Neural crest cell (in vitro differentiated cells): Measurements from ENCODE around the gene HYAL1. TPM values are rescaled to one million over a fixed set of nuclear protein-coding genes. Genes with fewer than 3 reads are reported as not detected.

ENCODE experiments used
- DNase-seq: peaks from one replicate; pipeline ENCODE4 v3.0.0; 2021; ENCODE audit warnings: low read depth, mixed read lengths, low spot score
- H3K27ac Mint-ChIP-seq: one replicate; pipeline ENCODE4 v1.8.0; 2021; ENCODE audit warnings: mild to moderate bottlenecking, mixed read lengths; ENCODE audit not compliant: unreplicated experiment
- H3K27me3 Mint-ChIP-seq: 2 replicates; pipeline ENCODE4 v1.8.0; 2021; ENCODE audit warnings: low read depth, mild to moderate bottlenecking, mixed read lengths
- H3K36me3 Mint-ChIP-seq: 2 replicates; pipeline ENCODE4 v1.8.0; 2021; ENCODE audit warnings: low read depth, mild to moderate bottlenecking, mixed read lengths
- H3K4me1 Mint-ChIP-seq: 2 replicates; pipeline ENCODE4 v1.8.0; 2021; ENCODE audit warnings: mixed read lengths
- H3K4me3 Mint-ChIP-seq: one replicate; pipeline ENCODE4 v1.8.0; 2021; ENCODE audit warnings: mild to moderate bottlenecking, mixed read lengths
- H3K9me3 Mint-ChIP-seq: 2 replicates; pipeline ENCODE4 v1.8.0; 2021; ENCODE audit warnings: mixed read lengths
- CTCF ChIP-seq: fragments of 200-600 bp; sonication (generic); conservative IDR thresholded peaks from 2 replicates; pipeline ENCODE4 v1.5.0; 2021; ENCODE audit warnings: antibody characterized with exemption, mild to moderate bottlenecking
- total RNA-seq: library from RNA; stranded (reverse); gene quantifications from 2 replicates; pipeline ENCODE4 v1.2.1, GENCODE V29; 2021

Gene HYAL1
- total RNA-seq, 1 donor from 2014 or later, result 2.5 TPM

- Mint-ChIP-seq H3K36me3 (no peaks in the 10 kb centered on the region), H3K9me3 (no peaks in the 10 kb centered on the region), H3K27me3 (peaks cover 34% of the 10 kb centered on the region), H3K4me1 (peaks cover 35% of the 10 kb centered on the region), H3K4me3 (peak overlapping the region; percentile 51), H3K27ac (no peak overlapping the region)
- TF ChIP-seq CTCF, result no peak
- DNase-seq, result no peak
These were observed 33.9 kb downstream of the HYAL1 start for GRCh38 chr3:50269460-50269859.

- no peak for TF ChIP-seq CTCF
- H3K27ac Mint-ChIP-seq, result no peak within 1 kb of the TSS
- no peaks in the 10 kb centered on the region for H3K9me3 Mint-ChIP-seq
- DNase-seq, result no peak
- peaks cover 28% of the 10 kb centered on the region for H3K27me3 Mint-ChIP-seq
- H3K4me1 Mint-ChIP-seq, result peaks cover 35% of the 10 kb centered on the region
- no peaks in the 10 kb centered on the region for H3K36me3 Mint-ChIP-seq
- H3K4me3 Mint-ChIP-seq, result peak within 1 kb of the TSS; percentile 51
These were observed 34.5 kb downstream of the HYAL1 start, which contains the start of gene SEMA3B for GRCh38 chr3:50268703-50269451. SEMA3B (plus strand) TSS chr3:50269147; CDS start chr3:50269241, 94 bp downstream.

- no peak overlapping the region for H3K4me3 Mint-ChIP-seq
- no peak for DNase-seq
- H3K36me3 Mint-ChIP-seq, result no peaks in the 10 kb centered on the region
- H3K4me1 Mint-ChIP-seq, result peaks cover 39% of the 10 kb centered on the region
- H3K27me3 Mint-ChIP-seq, result peaks cover 25% of the 10 kb centered on the region
- no peak overlapping the region for H3K27ac Mint-ChIP-seq
- TF ChIP-seq CTCF, result no peak
- no peaks in the 10 kb centered on the region for H3K9me3 Mint-ChIP-seq
These were observed 35.1 kb downstream of the HYAL1 start for GRCh38 chr3:50268276-50268675.

DNA sequence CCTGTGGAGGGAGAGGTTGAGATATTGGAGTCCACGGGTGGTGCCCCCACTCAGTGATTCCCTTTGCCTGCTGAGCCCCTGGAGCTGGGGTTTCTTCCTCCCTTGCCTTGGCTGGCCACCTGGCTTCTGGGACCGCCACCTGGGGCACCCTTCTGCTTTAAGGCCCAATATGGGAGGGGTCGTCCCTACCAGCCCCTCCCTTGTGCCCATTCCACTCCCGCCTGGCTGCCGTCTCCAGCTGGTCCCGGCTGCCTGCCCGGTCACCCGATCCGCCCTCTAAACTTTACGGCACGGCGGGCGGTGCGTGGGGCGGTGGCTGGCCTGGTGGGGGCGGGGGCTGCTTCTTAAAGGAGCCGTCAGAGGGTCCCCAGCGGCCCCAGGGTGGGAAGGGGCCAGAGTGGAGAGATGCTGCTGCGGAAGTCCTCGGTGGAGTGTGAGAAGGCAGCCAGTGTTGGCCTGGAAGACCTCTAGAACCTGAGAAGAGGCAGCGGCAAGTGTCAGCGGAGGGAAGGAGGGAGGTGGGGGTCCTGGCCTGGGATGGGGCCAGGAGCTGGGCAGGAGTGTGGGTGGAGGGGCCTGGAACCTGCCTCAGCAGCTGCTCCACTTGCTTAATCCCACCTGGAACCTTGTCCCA is 36.0 kb downstream of the HYAL1 start:
- Mint-ChIP-seq H3K4me3 (peak overlapping the region; percentile 19), H3K4me1 (peaks cover 41% of the 10 kb centered on the region), H3K27me3 (peaks cover 18% of the 10 kb centered on the region), H3K36me3 (no peaks in the 10 kb centered on the region), H3K27ac (no peak overlapping the region), H3K9me3 (no peaks in the 10 kb centered on the region)
- no peak for DNase-seq
- TF ChIP-seq CTCF, result no peak

- Mint-ChIP-seq H3K9me3 (no peaks in the 10 kb centered on the region), H3K4me3 (no peak overlapping the region), H3K27me3 (peaks cover 16% of the 10 kb centered on the region), H3K4me1 (peaks cover 42% of the 10 kb centered on the region), H3K27ac (no peak overlapping the region), H3K36me3 (no peaks in the 10 kb centered on the region)
- TF ChIP-seq CTCF, result no peak
- DNase-seq, result no peak
These were observed 36.5 kb downstream of the HYAL1 start for GRCh38 chr3:50266836-50267235.
